ENCODE measurements around the gene TP63.
A peak's percentile ranks its signal among the peaks of the same experiment; 100 is the strongest.

TP63 gene

DNA sequence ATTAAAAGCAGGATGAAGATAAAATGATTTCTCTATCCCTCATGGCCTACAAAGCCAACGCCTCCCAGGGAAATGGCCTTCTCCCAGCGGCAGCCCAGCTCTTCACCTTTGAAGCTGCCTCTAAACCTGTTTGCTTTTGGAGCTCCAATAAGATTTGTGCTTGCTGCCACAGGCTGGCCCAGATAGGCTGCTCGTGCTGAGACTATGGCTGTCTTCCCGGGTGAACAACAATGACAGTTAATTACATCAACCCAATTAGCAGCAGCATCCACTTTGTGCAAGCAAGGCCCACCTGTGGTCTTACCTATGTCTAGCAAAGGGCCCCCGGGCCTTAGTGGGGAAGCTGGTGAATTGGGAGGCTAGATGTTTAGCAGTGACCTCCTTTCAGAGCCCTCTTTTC is 309.9 kb downstream of the TP63 start:
- no peak for TF ChIP-seq CTCF (conservative IDR thresholded peaks at IDR 0.05; ENCODE audit: low read depth, low read length)
- no peak overlapping the region for H3K4me3 ChIP-seq (ENCODE audit: low read length)
- no peak for DNase-seq (ENCODE audit: low read depth)

GRCh38 chr3:189941679-189942078 is 310.5 kb downstream of the TP63 start:
- DNase-seq (ENCODE audit: low read depth), result peak; percentile 91
- no peak for TF ChIP-seq CTCF (conservative IDR thresholded peaks at IDR 0.05; ENCODE audit: low read depth, low read length)

DNA sequence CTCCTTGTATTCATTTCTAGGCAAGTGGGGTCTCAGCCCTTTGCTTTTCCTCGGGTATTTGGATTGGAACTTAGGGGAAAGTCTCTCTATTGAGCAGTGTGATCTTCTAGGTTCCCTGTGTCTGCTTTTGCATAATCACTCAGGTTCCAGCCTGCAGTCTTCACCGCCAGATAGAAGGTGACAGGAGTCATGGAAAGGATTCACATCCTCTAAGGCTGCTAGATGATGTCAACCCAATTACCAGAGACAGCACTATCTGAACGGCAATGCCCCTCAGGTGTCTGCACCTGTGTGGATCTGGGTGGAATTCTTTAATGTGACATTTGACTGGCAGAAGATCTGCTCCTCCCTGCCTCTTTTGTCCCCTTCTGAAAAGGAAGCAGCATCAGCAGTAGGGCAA is 311.8 kb downstream of the TP63 start:
- no peak overlapping the region for H3K4me3 ChIP-seq (ENCODE audit: low read length)
- no peak for DNase-seq (ENCODE audit: low read depth)
- no peak for TF ChIP-seq CTCF (conservative IDR thresholded peaks at IDR 0.05; ENCODE audit: low read depth, low read length)

More at GRCh38 chr3:189941679-189942078, 310.5 kb downstream of the TP63 start:
- H3K4me3 ChIP-seq (ENCODE audit: low read length), result no peak overlapping the region

GRCh38 chr3:189944285-189945145 is 313.3 kb downstream of the TP63 start:
- H3K4me3 ChIP-seq (ENCODE audit: low read length), result no peak overlapping the region
- TF ChIP-seq CTCF (conservative IDR thresholded peaks at IDR 0.05; ENCODE audit: low read depth, low read length), result no peak
- no peak for DNase-seq (ENCODE audit: low read depth)

DNA sequence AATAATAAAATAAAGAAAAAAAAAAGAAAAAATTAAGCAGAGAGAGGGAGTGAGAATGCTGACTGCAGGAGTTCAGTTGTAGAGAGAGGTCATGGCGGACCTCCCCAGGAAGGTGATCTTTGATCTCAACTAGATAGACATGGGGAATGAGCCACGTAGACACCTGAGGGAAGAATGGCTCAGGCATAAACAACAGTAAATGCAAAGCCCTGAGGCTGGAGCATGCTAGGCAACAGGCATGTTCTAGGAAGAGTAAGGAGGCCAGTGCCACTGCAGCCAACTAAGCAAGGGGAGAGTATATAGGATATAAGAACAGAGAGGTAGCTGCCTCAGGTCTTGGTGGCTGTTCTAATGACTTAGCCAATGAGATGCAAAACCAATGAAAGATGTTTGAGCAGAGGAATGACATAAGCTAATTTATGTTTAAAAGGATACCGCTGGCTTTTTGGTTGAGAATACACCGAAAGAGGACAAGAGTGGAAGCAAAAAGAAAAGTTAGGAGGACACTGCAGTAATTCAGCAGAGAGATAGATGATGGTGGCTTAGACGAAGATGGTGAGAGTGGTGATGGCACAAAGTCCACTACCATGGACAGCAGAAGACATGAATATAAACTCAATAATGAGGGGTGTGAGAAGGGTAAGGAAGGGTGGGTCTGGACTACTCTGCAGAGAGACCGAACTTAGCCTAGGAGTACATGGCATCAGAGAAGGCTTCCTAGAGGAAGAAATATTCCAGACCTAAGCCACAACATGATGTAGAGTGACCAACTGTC is 314.9 kb downstream of the TP63 start:
- H3K4me3 ChIP-seq (ENCODE audit: low read length), result no peak overlapping the region
- no peak for TF ChIP-seq CTCF (conservative IDR thresholded peaks at IDR 0.05; ENCODE audit: low read depth, low read length)
- no peak for DNase-seq (ENCODE audit: low read depth)

Measured in retinal pigment epithelial cell (primary cell).